ENCODE data around the gene BCL2L13.

The BCL2L13 gene

DNA sequence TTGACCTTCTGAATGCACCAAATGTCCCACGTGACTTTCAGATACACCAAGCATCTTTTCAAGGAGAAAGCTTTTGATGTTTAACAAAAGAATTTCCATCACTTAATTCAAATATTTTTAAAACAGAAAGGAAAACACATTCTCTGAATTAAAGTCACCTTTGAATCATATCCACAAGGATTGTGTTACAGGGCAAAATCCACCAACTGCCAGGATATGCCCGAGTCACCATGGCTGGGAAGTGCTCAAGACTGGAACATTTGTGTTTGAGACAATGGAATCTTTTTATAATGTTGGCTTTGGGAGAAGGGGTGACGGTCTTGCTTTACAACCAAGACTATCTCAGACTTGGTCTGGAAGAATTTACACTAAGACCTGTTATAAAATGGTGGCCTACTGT is 94.9 kb downstream of the BCL2L13 start:
- peaks cover 40 to 66% of the 10 kb centered on the region in 2 donors for H3K36me3 ChIP-seq (ENCODE audit: control insufficient read depth in 2 of 2, insufficient read depth in 2 of 2, low read length in 2 of 2)
- no peak overlapping the region for H3K9ac ChIP-seq (ENCODE audit: low read depth in 1 of 2, low read length in 2 of 2)
- H3K27ac ChIP-seq (ENCODE audit: low read depth in 2 of 2, low read length in 2 of 2), result peak overlapping the region in 1 of 2 donors; percentile 21
- no peak overlapping the region for H3K4me3 ChIP-seq (ENCODE audit: low read length in 2 of 2)
- no peaks in the 10 kb centered on the region for H3K4me1 ChIP-seq (ENCODE audit: control insufficient read depth in 2 of 2, insufficient read depth in 2 of 2, low read length in 2 of 2)
- H3K27me3 ChIP-seq (ENCODE audit: control insufficient read depth in 2 of 2, insufficient read depth in 2 of 2, low read length in 2 of 2), result no peaks in the 10 kb centered on the region
- H3K9me3 ChIP-seq (ENCODE audit: control insufficient read depth in 2 of 2, low read length in 2 of 2), result no peaks in the 10 kb centered on the region

- Histone ChIP-seq H3K4me3 (ENCODE audit: low read length in 2 of 2) (no peak overlapping the region), H3K27me3 (ENCODE audit: control insufficient read depth in 2 of 2, insufficient read depth in 2 of 2, low read length in 2 of 2) (no peaks in the 10 kb centered on the region), H3K4me1 (ENCODE audit: control insufficient read depth in 2 of 2, insufficient read depth in 2 of 2, low read length in 2 of 2) (no peaks in the 10 kb centered on the region), H3K36me3 (ENCODE audit: control insufficient read depth in 2 of 2, insufficient read depth in 2 of 2, low read length in 2 of 2) (peaks cover 45 to 70% of the 10 kb centered on the region in 2 donors), H3K9ac (ENCODE audit: low read depth in 1 of 2, low read length in 2 of 2) (no peak overlapping the region), H3K27ac (ENCODE audit: low read depth in 2 of 2, low read length in 2 of 2) (no peak overlapping the region), H3K9me3 (ENCODE audit: control insufficient read depth in 2 of 2, low read length in 2 of 2) (no peaks in the 10 kb centered on the region)
Measured at GRCh38 chr22:17734187-17734586, 95.6 kb downstream of the BCL2L13 start.

GRCh38 chr22:17738386-17739128 is 100.0 kb downstream of the BCL2L13 start:
- Histone ChIP-seq H3K27me3 (ENCODE audit: control insufficient read depth in 2 of 2, insufficient read depth in 2 of 2, low read length in 2 of 2) (no peaks in the 10 kb centered on the region), H3K9ac (ENCODE audit: low read depth in 1 of 2, low read length in 2 of 2) (no peak overlapping the region), H3K4me1 (ENCODE audit: control insufficient read depth in 2 of 2, insufficient read depth in 2 of 2, low read length in 2 of 2) (no peaks in the 10 kb centered on the region), H3K4me3 (ENCODE audit: low read length in 2 of 2) (no peak overlapping the region), H3K9me3 (ENCODE audit: control insufficient read depth in 2 of 2, low read length in 2 of 2) (no peaks in the 10 kb centered on the region), H3K27ac (ENCODE audit: low read depth in 2 of 2, low read length in 2 of 2) (no peak overlapping the region), H3K36me3 (ENCODE audit: control insufficient read depth in 2 of 2, insufficient read depth in 2 of 2, low read length in 2 of 2) (peaks cover 25 to 48% of the 10 kb centered on the region in 2 donors)

DNA sequence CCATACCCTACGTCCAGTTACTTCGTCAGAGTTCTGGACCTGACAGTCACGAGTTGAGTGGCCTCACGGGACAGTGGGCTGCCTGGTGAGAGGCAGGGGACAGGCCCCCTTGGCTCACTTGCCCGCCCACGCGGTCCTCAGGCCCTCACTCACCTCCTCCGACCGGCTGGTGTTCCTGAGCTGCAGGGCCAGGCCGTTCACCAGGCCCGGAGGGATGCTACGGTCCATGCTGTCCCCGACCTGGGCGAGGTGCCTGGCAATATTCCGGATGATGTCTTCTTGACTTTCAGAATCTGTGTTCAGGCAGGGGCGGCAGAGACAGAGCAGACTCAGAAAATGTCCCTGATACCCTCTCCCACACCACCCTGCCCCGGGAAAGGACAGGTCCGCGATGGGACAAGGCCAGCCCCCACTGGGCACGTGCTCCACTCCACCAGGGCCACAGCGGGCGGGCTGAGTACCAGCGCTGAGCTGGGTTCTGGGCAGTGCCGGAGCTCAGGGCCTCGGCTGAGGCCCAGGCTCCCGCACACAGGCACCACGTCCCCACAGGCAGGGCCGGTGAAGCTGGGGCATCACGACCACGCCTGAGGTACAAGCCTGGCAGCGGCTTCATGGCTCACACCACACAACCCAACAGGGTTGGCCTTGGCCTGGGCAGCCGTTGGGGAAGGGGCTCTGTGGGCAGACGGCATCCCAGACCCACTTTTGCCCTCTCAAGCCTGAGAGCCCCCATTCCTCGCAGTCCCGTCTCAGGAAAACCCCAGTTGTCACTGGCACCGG is 100.8 kb downstream of the BCL2L13 start:
- H3K4me3 ChIP-seq (ENCODE audit: low read length in 2 of 2), result no peak overlapping the region
- no peak overlapping the region for H3K27ac ChIP-seq (ENCODE audit: low read depth in 2 of 2, low read length in 2 of 2)
- no peaks in the 10 kb centered on the region for H3K4me1 ChIP-seq (ENCODE audit: control insufficient read depth in 2 of 2, insufficient read depth in 2 of 2, low read length in 2 of 2)
- H3K36me3 ChIP-seq (ENCODE audit: control insufficient read depth in 2 of 2, insufficient read depth in 2 of 2, low read length in 2 of 2), result peaks cover 18 to 41% of the 10 kb centered on the region in 2 donors
- no peaks in the 10 kb centered on the region for H3K9me3 ChIP-seq (ENCODE audit: control insufficient read depth in 2 of 2, low read length in 2 of 2)
- H3K9ac ChIP-seq (ENCODE audit: low read depth in 1 of 2, low read length in 2 of 2), result no peak overlapping the region
- H3K27me3 ChIP-seq (ENCODE audit: control insufficient read depth in 2 of 2, insufficient read depth in 2 of 2, low read length in 2 of 2), result no peaks in the 10 kb centered on the region

DNA sequence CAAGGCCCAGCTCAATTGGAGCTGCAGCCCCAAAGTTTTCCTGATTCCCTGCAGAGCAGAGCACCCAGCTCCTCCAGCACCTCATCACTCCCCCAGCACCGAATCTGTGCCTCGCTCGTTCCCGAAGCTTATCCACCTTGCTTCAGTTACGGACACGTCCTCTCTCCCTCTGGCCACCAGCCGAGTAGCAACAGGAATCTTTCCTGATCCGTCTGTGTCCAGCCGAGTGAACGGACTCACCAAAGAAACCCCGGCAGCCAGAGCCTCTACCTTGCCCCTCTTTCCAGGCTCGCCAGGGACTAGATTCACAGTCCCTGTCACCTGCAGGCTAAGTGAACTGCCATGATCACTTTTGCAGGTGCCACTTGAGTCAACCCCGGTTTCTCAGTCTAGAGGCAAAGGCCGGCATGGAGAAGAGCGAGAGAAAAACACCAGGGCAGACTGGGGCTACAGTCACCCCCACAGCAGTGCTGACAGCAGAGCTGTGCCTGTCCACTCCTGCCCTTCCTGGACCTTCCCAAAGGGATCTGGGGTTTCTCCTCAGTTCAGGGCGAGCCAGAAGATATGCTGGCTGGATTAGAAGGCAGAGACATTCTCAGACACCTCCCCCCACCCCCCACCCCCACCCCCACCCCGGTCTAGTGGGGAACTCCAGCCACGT is 103.4 kb downstream of the BCL2L13 start:
- H3K9ac ChIP-seq (ENCODE audit: low read depth in 1 of 2, low read length in 2 of 2), result no peak overlapping the region
- no peaks in the 10 kb centered on the region for H3K4me1 ChIP-seq (ENCODE audit: control insufficient read depth in 2 of 2, insufficient read depth in 2 of 2, low read length in 2 of 2)
- no peaks in the 10 kb centered on the region for H3K9me3 ChIP-seq (ENCODE audit: control insufficient read depth in 2 of 2, low read length in 2 of 2)
- peaks cover 13 to 31% of the 10 kb centered on the region in 2 donors for H3K36me3 ChIP-seq (ENCODE audit: control insufficient read depth in 2 of 2, insufficient read depth in 2 of 2, low read length in 2 of 2)
- H3K27ac ChIP-seq (ENCODE audit: low read depth in 2 of 2, low read length in 2 of 2), result no peak overlapping the region
- no peaks in the 10 kb centered on the region for H3K27me3 ChIP-seq (ENCODE audit: control insufficient read depth in 2 of 2, insufficient read depth in 2 of 2, low read length in 2 of 2)
- no peak overlapping the region for H3K4me3 ChIP-seq (ENCODE audit: low read length in 2 of 2)

- Histone ChIP-seq H3K9ac (ENCODE audit: low read depth in 1 of 2, low read length in 2 of 2) (no peak overlapping the region), H3K4me3 (ENCODE audit: low read length in 2 of 2) (no peak overlapping the region), H3K9me3 (ENCODE audit: control insufficient read depth in 2 of 2, low read length in 2 of 2) (no peaks in the 10 kb centered on the region), H3K27ac (ENCODE audit: low read depth in 2 of 2, low read length in 2 of 2) (no peak overlapping the region), H3K27me3 (ENCODE audit: control insufficient read depth in 2 of 2, insufficient read depth in 2 of 2, low read length in 2 of 2) (no peaks in the 10 kb centered on the region), H3K4me1 (ENCODE audit: control insufficient read depth in 2 of 2, insufficient read depth in 2 of 2, low read length in 2 of 2) (no peaks in the 10 kb centered on the region), H3K36me3 (ENCODE audit: control insufficient read depth in 2 of 2, insufficient read depth in 2 of 2, low read length in 2 of 2) (peaks cover 12 to 28% of the 10 kb centered on the region in 2 donors)
Measured at GRCh38 chr22:17742527-17742902, 104.0 kb downstream of the BCL2L13 start.

DNA sequence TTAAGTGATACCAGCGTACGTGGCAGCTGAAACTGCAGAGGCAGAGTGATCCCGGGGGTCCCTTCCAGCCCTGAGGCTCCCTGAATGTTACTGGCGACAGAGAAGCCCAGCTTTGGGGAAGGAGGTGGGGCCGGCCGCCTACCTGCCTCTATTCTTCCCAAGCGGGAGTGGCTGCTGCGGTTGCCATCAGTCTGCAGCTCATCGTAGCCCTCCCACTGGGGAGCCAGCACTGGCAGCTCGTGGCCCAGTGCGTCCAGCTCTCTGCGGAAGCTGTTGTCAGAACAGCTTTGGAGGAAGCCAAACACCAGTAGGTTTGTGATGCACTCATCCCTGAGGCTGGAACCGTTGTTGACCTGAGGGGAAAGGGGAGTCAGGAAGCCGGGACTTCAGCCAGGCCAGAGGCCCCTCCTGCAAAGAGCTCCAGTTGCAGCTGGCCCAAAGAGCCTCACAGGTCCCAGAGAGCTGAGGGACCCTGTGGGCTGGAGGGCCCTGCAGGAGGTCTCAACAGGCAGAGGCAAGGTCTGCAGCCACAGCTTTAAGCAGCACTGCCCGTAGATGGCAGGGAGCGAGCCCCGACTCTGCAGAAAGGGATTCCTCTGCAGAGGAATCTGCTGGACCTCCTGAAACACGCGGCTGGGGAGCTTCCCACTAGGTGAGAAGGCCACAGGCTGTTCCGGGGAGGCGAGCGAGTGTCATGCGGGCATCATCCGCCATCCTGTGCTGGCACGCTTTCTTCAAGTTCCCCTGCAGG is 105.3 kb downstream of the BCL2L13 start:
- Histone ChIP-seq H3K27ac (ENCODE audit: low read depth in 2 of 2, low read length in 2 of 2) (no peak overlapping the region), H3K4me1 (ENCODE audit: control insufficient read depth in 2 of 2, insufficient read depth in 2 of 2, low read length in 2 of 2) (no peaks in the 10 kb centered on the region), H3K9me3 (ENCODE audit: control insufficient read depth in 2 of 2, low read length in 2 of 2) (no peaks in the 10 kb centered on the region), H3K27me3 (ENCODE audit: control insufficient read depth in 2 of 2, insufficient read depth in 2 of 2, low read length in 2 of 2) (no peaks in the 10 kb centered on the region), H3K4me3 (ENCODE audit: low read length in 2 of 2) (no peak overlapping the region), H3K9ac (ENCODE audit: low read depth in 1 of 2, low read length in 2 of 2) (no peak overlapping the region), H3K36me3 (ENCODE audit: control insufficient read depth in 2 of 2, insufficient read depth in 2 of 2, low read length in 2 of 2) (peaks cover under 1 to 16% of the 10 kb centered on the region in 2 donors)

- H3K9me3 ChIP-seq (ENCODE audit: control insufficient read depth in 2 of 2, low read length in 2 of 2), result no peaks in the 10 kb centered on the region
- H3K4me1 ChIP-seq (ENCODE audit: control insufficient read depth in 2 of 2, insufficient read depth in 2 of 2, low read length in 2 of 2), result no peaks in the 10 kb centered on the region
- no peak overlapping the region for H3K4me3 ChIP-seq (ENCODE audit: low read length in 2 of 2)
- no peak overlapping the region for H3K9ac ChIP-seq (ENCODE audit: low read depth in 1 of 2, low read length in 2 of 2)
- no peak overlapping the region for H3K27ac ChIP-seq (ENCODE audit: low read depth in 2 of 2, low read length in 2 of 2)
- peaks cover 0 to 10% of the 10 kb centered on the region in 2 donors for H3K36me3 ChIP-seq (ENCODE audit: control insufficient read depth in 2 of 2, insufficient read depth in 2 of 2, low read length in 2 of 2)
- H3K27me3 ChIP-seq (ENCODE audit: control insufficient read depth in 2 of 2, insufficient read depth in 2 of 2, low read length in 2 of 2), result no peaks in the 10 kb centered on the region
Measured at GRCh38 chr22:17744430-17744829, 105.9 kb downstream of the BCL2L13 start.

DNA sequence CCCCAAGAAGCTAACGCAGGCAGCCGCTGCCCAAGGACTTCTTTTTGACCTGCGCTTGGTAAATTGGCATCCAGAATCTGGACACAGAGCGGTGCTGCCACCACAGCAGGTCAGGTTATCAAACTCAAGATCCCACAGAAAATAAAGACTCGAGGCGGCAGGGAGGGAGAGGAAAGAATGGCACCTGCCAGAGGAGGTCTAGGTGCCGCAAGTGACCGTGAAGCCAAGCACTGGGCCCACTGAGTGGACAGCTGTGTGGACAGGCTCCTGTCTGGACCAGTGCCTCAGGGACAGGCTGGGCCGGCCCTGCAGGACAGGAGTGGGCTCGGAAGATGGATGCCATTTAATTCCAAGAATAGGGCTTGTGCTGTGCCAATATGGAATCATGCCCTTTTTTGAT is 108.4 kb downstream of the BCL2L13 start:
- no peak overlapping the region for H3K9ac ChIP-seq (ENCODE audit: low read depth in 1 of 2, low read length in 2 of 2)
- no peaks in the 10 kb centered on the region for H3K9me3 ChIP-seq (ENCODE audit: control insufficient read depth in 2 of 2, low read length in 2 of 2)
- H3K27ac ChIP-seq (ENCODE audit: low read depth in 2 of 2, low read length in 2 of 2), result no peak overlapping the region
- peaks cover 0 to 5% of the 10 kb centered on the region in 2 donors for H3K36me3 ChIP-seq (ENCODE audit: control insufficient read depth in 2 of 2, insufficient read depth in 2 of 2, low read length in 2 of 2)
- H3K27me3 ChIP-seq (ENCODE audit: control insufficient read depth in 2 of 2, insufficient read depth in 2 of 2, low read length in 2 of 2), result no peaks in the 10 kb centered on the region
- no peaks in the 10 kb centered on the region for H3K4me1 ChIP-seq (ENCODE audit: control insufficient read depth in 2 of 2, insufficient read depth in 2 of 2, low read length in 2 of 2)
- H3K4me3 ChIP-seq (ENCODE audit: low read length in 2 of 2), result no peak overlapping the region
